Activated CD4-positive, alpha-beta T cell treated with anti-CD3 and anti-CD28 coated beads, Interleukin-2, amount 50 U/mL, for 4 hours (primary cell): ENCODE results near the gene NID1.

Experiments used
- DNase-seq, 2 experiments: peaks; one replicate each; pipeline ENCODE4 v3.0.0-alpha.2; 2020

The NID1 gene

DNA sequence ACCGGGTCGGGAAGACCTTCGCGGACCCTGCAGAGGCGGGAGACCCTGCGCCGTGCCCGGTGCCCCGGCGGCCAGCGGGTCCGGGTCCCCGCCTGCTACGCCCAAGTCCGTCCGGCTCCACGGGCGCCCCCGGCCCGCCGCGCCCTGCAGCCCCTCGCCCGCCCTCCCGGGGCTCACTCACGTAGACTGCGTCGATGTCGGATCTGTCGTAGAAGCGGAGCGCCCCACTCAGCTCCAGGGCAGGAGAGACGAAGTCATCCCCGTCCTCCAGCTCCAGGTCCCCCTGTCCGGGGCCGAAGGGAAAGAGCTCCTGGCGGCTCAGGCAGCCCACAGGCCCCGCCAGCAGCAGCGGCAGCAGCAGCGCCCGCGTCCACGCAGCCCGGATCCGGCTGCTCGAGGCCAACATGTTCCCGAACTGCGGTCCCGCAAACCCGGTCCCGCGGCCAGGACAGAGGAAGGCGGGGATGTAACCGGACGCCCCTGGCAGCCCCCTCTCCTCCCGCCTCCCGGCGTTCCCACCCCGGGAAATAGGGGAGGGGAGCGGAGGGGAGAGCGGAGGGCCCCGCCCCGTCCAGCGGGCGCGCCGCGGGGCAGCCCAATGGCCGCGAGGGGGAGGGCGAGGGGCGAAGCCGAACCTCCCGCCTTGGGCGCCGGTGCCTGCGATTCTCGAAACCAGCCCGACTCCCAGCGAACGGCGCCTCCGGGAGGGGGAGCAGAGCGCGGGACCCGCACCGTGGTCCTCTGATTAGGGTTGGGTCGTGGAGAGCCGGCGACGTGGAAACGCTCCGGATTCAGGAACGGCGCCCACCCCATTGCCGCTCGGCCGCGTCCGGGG, at the start of gene NID1:
NID1 (minus strand) TSS at position 417 of the 835 bp plus-strand sequence; CDS start at position 406, 11 bp downstream.
- peak in 1 of 2 experiments; percentile 1 for DNase-seq

DNA sequence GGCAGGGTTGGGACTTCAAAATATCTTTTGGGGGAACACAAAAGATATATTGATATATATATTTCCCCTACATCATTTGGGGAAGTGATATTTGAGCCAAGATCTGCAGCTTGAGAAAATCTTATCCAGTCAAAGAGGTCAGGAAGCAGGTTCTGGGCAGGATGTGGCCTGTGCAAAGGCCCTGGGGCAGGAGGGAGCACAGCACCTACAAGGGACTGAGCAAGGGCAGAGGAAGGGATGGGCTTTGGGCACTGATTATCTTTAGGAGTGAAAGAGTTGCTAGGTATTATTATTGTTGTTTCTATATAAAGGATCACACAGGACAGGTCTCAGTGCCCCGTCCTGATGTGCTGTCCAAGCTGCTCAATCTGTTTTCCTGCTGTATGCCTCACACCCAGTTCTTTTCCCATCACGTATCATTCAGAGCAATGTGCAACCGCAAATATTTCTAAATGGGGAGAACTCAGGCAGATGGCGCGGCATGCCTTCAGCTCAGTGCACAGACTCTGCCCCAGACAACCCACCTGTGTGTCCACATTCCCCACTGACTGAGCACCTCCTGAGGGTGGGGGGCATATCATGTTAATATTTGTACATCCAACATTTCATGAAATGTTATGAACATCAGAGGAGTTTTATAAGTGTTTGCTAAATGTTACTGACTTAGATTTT, 49.3 kb upstream of the NID1 start:
- DNase-seq = no peak

- DNase-seq = no peak
Measured at GRCh38 chr1:236113324-236114032, 48.6 kb upstream of the NID1 start.

DNA sequence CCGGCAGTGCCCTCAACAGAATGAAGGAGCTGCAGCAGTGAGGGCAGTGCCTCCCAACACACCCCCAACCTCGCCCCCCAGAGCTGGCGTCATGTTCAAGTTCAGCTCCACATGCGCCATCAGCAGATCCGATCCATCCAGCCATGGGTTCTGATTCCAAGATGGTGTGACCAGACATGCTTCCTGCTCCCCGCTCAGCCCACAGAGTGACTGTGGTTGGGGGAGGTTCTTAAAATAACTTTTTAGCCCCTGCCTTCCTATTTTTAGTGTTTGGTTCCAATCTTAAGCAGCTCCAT, 47.4 kb upstream of the NID1 start:
- no peak for DNase-seq

GRCh38 chr1:236111527-236112331, 46.8 kb upstream of the NID1 start:
- no peak for DNase-seq

GRCh38 chr1:236110137-236110536, 45.2 kb upstream of the NID1 start:
- DNase-seq = no peak

DNA sequence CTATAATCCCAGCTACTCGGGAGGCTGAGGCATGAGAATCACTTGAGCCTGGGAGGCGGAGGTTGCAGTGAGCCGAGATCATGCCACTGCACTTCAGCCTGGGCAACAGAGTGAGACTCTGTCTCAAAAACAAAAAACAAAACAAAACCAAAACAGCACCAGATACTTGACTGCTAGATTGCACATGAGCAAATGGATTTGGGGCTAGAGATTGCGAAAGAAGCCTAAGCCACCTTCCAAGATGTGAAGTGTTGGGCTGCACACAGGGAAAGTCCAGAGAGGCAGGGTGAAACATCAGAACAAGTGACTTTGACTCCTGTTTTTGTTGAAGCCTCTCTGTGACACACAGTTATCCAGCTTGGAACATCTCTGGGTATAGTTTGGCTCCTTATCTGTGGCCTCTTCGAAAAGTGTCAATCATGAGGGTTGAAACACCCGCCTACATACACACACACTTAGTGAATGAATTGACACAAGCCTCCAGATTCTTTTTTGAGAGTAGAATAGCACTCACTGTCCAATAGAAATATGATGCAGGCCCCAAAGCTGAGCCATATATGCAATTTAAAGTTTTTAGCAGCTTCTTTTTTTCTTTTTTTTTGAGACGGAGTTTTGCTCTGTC, 43.2 kb upstream of the NID1 start:
- no peak for DNase-seq

DNA sequence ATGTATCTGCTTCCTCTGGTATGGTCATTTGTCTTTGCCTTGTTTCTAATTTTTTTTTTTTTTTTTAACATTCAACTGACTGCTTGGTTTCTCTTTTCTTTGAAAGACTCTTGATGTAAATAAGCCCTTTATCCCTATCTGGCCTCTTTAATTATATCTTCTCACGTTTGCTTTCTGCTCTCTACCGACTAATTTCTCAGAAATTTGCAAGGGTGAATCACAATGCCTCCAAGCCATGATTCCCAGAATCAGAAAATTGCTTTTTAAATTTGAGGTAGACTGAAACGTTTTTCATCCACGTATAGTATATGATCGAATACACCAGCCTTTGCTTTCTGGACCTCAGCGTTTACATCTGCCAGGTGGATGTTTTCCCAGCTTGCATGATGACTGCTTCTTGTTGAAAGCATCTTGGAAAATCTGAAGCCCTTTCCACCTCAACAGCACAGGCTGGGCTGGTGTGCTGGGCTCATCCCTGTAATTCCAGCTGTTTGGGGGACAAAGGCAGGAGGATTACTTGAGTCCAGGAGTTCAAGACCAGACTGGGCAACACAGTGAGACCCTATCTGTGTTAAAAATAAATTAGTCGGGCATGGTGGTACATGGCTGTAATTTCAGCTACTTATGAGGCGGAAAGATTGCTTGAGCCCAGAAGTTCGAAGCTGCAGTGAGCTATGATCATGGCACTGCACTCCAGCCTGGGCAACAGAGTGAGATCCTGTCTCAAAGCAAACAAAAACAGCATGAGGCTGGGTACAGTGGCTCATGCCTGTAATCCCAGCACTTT, 42.4 kb upstream of the NID1 start:
- DNase-seq = no peak

DNA sequence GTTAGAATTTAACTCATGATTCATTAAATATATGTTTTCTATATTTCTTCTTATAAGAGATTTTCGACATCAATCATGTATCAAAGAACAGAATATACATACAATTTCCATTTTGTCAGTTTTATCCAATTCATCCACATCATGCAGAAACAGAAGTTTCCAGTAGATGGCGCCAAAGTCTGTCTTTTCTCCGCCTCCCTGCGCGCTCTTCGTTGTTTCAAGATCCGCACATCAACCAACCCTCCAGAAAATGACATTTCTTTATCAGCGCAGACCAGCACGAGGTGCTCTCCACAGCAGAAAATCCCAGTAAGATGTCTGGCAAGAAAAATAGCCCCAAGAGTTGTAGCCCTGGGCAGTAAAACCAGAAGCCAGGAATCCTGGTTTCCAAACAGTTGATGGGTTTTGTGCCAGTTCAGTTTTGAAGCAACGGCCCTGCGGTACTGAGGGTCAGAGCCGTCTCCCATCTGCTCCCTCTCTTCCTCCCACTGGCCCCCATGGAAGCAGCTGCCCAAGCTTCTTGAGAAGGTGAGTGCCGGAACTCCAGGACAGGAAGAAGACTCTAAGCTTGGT, 38.8 kb upstream of the NID1 start:
- DNase-seq = peak; percentile 46

GRCh38 chr1:236103059-236103458, 38.2 kb upstream of the NID1 start:
- no peak for DNase-seq

DNA sequence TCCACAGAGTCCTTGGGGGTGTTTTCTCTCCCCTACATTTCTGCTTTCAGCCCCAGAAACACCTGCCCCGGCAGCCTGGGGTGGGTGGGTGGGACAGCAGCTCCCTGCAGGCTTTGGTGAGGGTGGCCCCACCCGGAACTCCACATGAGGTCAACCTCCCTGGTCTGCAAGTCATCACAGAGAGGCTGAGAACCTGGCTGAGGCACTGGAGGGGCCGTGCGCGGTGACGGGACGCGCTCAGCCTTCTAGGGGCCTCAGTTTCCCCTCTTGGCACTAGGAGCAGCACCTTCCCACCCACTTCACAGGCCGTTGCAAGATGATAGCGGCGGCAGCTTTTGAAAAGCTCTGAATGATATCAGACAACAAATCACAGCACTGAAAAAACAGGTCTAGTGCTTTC, 37.7 kb upstream of the NID1 start:
- no peak for DNase-seq

GRCh38 chr1:236101233-236102200, 36.6 kb upstream of the NID1 start:
- DNase-seq = no peak

DNA sequence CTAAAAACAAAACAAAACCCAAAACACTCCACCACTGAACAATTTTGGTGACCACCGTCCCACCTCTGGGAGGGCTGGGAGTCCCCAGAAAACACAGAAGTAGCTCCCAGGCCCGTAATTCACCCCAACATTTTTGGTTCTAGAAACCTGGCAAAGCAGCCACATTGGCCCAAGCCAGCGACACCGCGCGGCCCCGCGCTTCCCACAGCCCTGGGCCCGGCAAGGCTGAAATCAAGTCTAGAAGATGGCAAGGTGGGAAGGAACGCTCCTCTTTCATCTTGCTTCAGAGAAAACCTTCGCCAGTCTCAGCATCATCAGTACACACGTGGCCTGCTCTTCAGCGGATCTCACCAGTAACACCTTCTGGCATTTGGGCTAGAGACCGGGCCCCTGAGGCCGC, 35.9 kb upstream of the NID1 start:
- no peak for DNase-seq

DNA sequence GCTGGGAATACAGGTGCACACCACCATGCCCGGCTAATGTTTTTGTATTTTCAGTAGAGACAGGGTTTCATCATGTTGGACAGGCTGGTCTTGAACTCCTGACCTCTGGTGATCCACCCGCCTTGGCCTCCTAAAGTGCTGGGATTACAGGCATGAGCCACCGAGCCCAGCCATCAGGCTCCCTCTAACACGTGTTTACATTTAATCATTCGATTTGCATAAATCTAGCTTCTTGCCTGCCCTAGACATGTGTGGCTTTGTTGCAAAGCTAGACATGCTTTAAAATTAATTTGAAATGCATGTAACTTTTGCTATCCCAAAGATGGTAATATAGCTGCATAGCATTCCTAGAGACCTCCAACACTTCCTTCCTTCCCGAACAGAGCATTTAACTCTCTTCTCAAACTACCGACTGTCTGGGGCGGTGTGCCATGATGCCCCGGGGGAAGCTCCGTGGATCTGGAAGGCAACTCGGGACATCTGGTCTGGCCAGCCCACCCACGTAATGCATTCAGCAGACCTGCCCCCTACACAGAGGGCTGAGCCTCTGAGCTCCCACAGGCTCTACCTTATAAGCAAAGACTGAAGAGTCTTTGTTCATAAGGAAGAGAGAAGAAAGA, 34.6 kb upstream of the NID1 start:
- DNase-seq = no peak

GRCh38 chr1:236098267-236098666, 33.4 kb upstream of the NID1 start:
- no peak for DNase-seq

- peak; percentile 66 to 76 for DNase-seq
Measured at GRCh38 chr1:236096660-236097482, 32.0 kb upstream of the NID1 start.

GRCh38 chr1:236095705-236096520, 31.0 kb upstream of the NID1 start:
- no peak for DNase-seq

DNA sequence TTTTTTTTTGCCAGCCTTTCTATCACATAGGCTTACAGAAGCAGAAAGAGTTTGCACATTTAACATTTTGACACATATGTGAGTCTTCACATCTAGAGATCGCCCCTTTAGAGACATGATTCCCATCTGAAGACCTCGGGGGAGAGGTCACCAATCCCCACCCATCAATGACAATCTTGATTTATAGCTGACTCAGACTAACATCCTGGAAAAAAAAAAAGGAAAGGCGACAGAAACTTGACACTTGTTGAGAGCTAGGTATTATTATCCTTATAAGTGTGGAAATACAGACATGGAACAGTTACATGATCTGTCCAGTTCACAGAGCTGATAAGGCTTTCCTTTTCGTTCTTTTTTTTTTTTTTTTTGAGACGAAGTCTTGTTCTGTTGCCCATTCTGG, 28.0 kb upstream of the NID1 start:
- DNase-seq = no peak
